Activated T-helper 1 cell treated with anti-CD3 and anti-CD28 coated beads, Interleukin-12 subunit alpha, Interleukin-12 subunit beta, Interleukin-2, Interleukin-4 antibody, amounts not matched to agents 30 ng/mL and 10 ng/mL and 1 ng/mL, durations not matched to agents 14 hours and 24 hours and 36 hours (primary cell): ENCODE data around the gene MEF2A. TPM values are rescaled to one million over a fixed set of nuclear protein-coding genes. Genes with fewer than 3 reads are reported as not detected.
"Not testable (repeated sequence)": the region's sequence is repeated elsewhere in the genome, so short reads cannot be mapped to it uniquely, and the experiment has no call there.

Source experiments
- DNase-seq: peaks from one replicate; pipeline ENCODE4 v3.0.0; 2021; ENCODE audit warnings: low spot score
- H3K27ac Mint-ChIP-seq: one replicate; pipeline ENCODE4 v1.8.0; 2021; ENCODE audit warnings: mild to moderate bottlenecking, mixed read lengths
- H3K27me3 Mint-ChIP-seq: one replicate; pipeline ENCODE4 v1.8.0; 2022; ENCODE audit warnings: mild to moderate bottlenecking, moderate library complexity, mixed read lengths; ENCODE audit not compliant: insufficient read depth
- H3K36me3 Mint-ChIP-seq: one replicate; pipeline ENCODE4 v1.8.0; 2021; ENCODE audit warnings: low read depth, mixed read lengths
- H3K4me1 Mint-ChIP-seq: one replicate; pipeline ENCODE4 v1.8.0; 2021; ENCODE audit warnings: low read depth, mixed read lengths
- H3K4me3 Mint-ChIP-seq: one replicate; pipeline ENCODE4 v1.8.0; 2021; ENCODE audit warnings: mild to moderate bottlenecking, moderate library complexity, mixed read lengths
- H3K9me3 Mint-ChIP-seq: one replicate; pipeline ENCODE4 v1.8.0; 2021; ENCODE audit warnings: mixed read lengths
- intact Hi-C: fragments of 100-400 bp; cut with micrococcal nuclease; formaldehyde crosslinking; loops from one replicate; pipeline ENCODE4 v1.15.1; 2024
- total RNA-seq: library from RNA; stranded (reverse); gene quantifications from 2 replicates; pipeline ENCODE4 v1.2.3, GENCODE V29; 2022

The MEF2A gene
- total RNA-seq, 1 donor from 2014 or later: 27.4 TPM

DNA sequence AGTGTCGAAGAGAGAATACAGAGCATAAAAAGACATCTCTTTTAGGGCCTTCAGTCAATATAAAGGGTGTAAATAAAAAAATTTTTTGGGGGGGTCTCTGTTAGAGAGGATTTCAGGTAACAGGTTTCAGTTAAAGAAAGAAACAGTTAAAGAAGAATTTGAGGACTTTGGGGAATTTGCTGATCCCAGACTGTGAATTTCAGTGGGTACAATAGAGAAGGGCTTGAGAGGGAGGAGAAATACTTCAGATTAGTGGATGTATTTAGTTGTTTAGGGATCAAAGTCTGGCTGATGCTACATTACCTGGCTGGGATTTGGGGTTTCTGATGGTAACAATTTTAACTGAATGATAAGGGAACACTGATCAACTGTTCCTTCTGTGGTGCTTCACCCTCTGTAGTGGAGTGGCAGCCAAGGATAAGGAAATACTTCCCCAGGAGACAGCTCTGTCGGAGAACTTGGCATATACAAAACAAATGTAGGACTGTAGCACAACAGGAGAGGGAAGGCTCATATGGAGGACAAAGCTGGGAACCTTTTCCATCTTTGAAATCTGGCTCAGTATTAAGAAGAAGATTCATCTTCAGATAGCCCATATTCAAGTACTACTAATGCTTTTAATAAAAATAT, 79.2 kb downstream of the MEF2A start:
- Mint-ChIP-seq H3K9me3 (peaks cover 23% of the 10 kb centered on the region), H3K4me1 (peaks cover 7% of the 10 kb centered on the region)
- intact Hi-C loops: loop anchor here (5.0 kb wide), 1 partner anchor 63 kb away; no protein-coding TSS in a partner anchor

DNA sequence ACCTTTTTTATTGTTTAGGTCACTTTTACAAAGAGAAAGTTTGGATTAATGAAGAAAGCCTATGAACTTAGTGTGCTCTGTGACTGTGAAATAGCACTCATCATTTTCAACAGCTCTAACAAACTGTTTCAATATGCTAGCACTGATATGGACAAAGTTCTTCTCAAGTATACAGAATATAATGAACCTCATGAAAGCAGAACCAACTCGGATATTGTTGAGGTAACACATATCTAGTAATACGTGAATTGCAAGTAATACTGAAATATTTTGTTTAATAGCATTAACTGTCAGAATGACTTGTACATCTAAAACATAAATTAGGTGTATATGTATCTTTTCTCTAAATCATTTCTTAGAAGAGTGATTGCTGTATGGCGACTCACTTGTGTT, 79.8 kb downstream of the MEF2A start:
- intact Hi-C loops: loop anchor here (5.0 kb wide), 1 partner anchor 63 kb away; no protein-coding TSS in a partner anchor
- no peak for DNase-seq
- Mint-ChIP-seq H3K9me3 (peaks cover 23% of the 10 kb centered on the region), H3K4me3 (no peak overlapping the region), H3K27me3 (no peaks in the 10 kb centered on the region), H3K36me3 (peaks cover 35% of the 10 kb centered on the region), H3K4me1 (peaks cover 5% of the 10 kb centered on the region), H3K27ac (no peak overlapping the region)

More for the DNA sequence above, 79.2 kb downstream of the MEF2A start:
- Mint-ChIP-seq H3K4me3 (no peak overlapping the region), H3K36me3 (peaks cover 31% of the 10 kb centered on the region), H3K27ac (no peak overlapping the region), H3K27me3 (no peaks in the 10 kb centered on the region)
- no peak for DNase-seq

DNA sequence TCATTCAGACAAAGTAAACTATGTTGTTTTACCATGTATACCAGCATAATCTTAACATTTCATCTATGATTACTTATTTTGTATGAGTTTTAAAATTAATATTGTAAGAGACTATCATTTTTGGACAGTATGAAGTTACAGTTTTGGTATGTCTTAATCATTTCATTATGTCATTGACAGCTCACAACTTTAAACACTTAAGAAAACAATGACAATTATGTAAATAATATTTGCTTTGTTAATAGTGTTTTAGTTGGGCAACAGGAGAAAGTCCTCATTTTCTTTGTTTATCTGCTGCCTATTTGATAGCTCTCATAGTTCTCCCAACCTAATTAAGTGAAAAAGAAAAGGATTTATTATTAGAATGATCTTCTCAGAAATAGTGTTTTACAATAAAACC, 80.2 kb downstream of the MEF2A start:
- no peak overlapping the region for H3K4me3 Mint-ChIP-seq
- peaks cover 23% of the 10 kb centered on the region for H3K9me3 Mint-ChIP-seq
- no peaks in the 10 kb centered on the region for H3K27me3 Mint-ChIP-seq
- no peak for DNase-seq
- H3K27ac Mint-ChIP-seq: no peak overlapping the region
- H3K36me3 Mint-ChIP-seq: peaks cover 32% of the 10 kb centered on the region
- intact Hi-C loops: loop anchor here (5.0 kb wide), 1 partner anchor 64 kb away; no protein-coding TSS in a partner anchor
- H3K4me1 Mint-ChIP-seq: peaks cover 5% of the 10 kb centered on the region

DNA sequence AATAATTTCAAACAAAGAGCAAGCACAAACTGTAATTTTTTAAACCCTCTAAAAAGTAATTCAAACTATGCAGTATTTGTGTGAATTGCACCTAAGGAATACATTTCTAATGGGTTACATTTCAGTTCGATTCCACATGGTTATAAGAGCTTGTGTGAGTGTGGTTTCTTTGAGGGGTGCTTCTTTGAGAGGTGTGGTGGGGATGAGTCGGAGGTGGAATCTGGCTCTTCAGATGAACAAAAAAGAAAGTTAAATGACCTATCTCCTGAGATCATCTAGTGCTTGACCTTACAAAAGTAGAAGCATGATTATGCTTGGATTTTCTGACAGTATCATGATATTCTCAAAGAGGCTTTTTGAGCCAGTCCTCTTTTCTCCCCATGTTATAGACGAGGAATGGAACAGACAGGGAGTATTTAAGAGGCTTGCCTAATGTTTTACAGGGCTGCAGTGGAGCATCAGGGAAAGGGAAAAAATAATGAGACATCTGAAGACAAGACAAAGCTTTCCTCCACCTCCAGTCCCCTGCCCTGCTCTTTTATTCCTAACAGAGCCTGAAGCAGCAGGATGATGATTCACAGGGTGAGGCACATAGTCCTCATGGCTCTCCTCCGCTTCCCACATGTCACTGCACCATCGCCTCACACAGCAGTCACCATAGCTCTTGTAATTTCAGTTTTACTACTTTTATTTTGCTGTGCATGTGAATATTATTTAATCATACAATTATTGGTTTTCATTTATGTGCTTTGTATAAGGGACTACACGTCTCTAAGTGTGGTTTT, 85.4 kb downstream of the MEF2A start:
- no peak overlapping the region for H3K27ac Mint-ChIP-seq
- H3K4me1 Mint-ChIP-seq: no peaks in the 10 kb centered on the region

DNA sequence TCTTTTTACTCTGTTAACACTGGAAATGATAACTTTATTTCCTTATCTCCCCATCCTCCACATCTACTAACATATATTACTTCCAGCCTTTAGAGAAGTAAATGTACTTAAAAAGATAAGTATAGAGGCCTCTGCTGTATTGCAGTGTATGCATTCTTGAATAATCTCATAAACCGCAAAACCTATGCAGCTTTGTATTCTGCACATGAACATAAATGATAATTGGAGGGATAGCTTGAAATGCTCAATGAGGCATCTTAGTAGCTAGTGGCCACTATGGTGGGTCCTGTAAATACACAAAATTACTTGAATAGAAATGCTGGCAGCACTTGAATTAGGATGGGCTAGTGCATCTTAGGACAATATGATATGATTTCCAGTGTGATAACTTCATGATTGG, 90.4 kb downstream of the MEF2A start:
- peaks cover 16% of the 10 kb centered on the region for H3K4me1 Mint-ChIP-seq
- intact Hi-C loops: no loop called here
- no peaks in the 10 kb centered on the region for H3K9me3 Mint-ChIP-seq
- H3K36me3 Mint-ChIP-seq: peaks cover 19% of the 10 kb centered on the region
- no peak overlapping the region for H3K4me3 Mint-ChIP-seq
- DNase-seq: no peak
- no peak overlapping the region for H3K27ac Mint-ChIP-seq
- H3K27me3 Mint-ChIP-seq: no peaks in the 10 kb centered on the region

More for the DNA sequence above, 85.4 kb downstream of the MEF2A start:
- no peak overlapping the region for H3K4me3 Mint-ChIP-seq
- intact Hi-C loops: no loop called here
- peaks cover 11% of the 10 kb centered on the region for H3K9me3 Mint-ChIP-seq
- H3K36me3 Mint-ChIP-seq: peaks cover 12% of the 10 kb centered on the region
- H3K27me3 Mint-ChIP-seq: no peaks in the 10 kb centered on the region
- DNase-seq: no peak

DNA sequence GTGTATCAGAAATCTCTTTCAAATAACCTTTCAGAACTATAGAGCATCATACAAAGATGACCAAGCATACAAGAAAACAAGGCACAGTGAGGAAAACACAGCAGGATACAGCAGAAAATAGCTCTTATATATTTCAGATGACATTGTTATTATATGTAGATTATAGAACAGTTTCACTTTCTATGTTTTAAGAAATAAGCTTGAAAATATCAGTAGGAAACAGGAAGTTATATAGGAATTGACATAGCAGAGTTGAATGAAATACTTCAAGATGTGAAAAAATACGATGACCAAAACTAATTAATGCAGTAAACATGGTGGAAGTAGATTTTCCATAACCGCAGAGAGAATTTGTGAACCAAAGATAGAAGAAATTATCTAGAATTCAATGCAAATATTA, 92.2 kb downstream of the MEF2A start:
- intact Hi-C loops: no loop called here
- Mint-ChIP-seq H3K36me3 (peaks cover 19% of the 10 kb centered on the region), H3K27ac (no peak overlapping the region), H3K4me3 (no peak overlapping the region), H3K4me1 (peaks cover 16% of the 10 kb centered on the region), H3K27me3 (no peaks in the 10 kb centered on the region), H3K9me3 (no peaks in the 10 kb centered on the region)
- DNase-seq: no peak

DNA sequence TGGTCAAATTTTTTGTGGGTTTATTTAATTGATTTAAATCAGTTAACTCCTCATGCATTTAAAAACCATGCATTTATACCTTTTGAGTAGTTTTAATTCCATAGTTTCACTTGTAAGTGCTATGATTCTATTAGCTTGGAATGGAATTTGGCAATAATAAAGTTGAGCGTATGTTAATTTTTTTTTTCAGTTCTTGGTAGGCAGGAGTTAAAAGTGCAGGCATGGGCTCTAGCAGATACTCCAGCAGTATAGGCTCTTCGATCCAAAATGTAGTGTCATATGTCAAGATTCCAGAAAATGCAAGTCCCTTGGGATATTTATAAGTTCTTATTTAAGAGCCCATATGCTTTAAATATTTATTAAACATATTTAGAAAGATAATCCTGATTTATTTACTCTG, 97.1 kb downstream of the MEF2A start:
- Mint-ChIP-seq H3K4me1 (peaks cover 10% of the 10 kb centered on the region), H3K4me3 (no peak overlapping the region), H3K9me3 (peaks cover 4% of the 10 kb centered on the region), H3K36me3 (peaks cover 31% of the 10 kb centered on the region), H3K27me3 (no peaks in the 10 kb centered on the region), H3K27ac (no peak overlapping the region)
- intact Hi-C loops: no loop called here
- no peak for DNase-seq

DNA sequence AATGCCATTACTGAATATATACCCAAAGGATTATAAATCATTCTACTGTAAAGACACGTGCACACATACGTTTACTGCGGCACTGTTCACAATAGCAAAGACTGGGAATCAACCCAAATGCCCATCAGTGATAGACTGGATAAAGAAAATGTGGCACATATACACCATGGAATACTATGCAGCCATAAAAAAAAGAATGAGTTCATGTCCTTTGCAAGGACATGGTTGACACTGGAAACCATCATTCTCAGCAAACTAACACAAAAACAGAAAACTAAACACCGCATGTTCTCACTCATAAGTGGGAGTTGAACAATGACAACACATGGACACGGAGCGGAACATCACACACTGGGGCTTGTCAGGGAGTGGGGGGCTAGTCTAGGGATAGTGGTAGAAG, 100.3 kb downstream of the MEF2A start:
- H3K4me3 Mint-ChIP-seq, DNase-seq, H3K4me1 Mint-ChIP-seq, H3K9me3 Mint-ChIP-seq, intact Hi-C loops, H3K27ac Mint-ChIP-seq, H3K27me3 Mint-ChIP-seq: not testable (repeated sequence)
- peaks cover 18% of the 10 kb centered on the region for H3K36me3 Mint-ChIP-seq

DNA sequence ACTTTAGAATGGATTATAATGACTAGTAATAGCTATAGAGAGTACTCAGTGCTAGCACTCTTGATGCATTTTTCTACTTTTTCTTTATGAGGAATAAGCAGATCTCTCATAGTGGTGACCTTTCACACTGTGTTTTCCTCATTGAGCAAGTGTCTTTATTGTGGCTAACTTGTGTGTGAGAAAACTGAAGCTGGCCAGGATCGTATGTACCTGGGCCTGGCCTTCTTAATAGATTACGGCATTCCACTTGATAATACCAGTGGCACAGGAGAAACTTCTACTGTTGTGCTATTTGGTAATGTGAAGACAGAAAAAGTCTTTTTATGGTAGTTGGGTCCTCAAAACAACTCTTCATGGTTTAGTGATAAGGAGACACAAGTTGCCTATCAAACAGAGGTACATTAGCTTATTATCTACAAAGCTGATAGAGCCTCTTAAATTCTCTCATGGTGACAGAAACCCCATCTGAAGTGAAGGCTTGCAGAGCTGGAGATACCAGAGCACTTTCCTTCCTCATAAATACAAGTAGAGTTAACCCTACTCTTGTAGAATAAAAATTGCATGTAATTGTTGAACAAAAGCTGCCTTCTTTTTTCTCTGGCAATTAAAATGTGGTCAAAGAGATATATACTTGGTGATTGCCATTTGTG, 102.9 kb downstream of the MEF2A start:
- Mint-ChIP-seq H3K4me1 (peaks cover 8% of the 10 kb centered on the region), H3K27me3 (no peaks in the 10 kb centered on the region), H3K9me3 (peaks cover 4% of the 10 kb centered on the region), H3K27ac (no peak overlapping the region), H3K36me3 (peaks cover 27% of the 10 kb centered on the region), H3K4me3 (no peak overlapping the region)
- intact Hi-C loops: no loop called here
- DNase-seq: no peak

DNA sequence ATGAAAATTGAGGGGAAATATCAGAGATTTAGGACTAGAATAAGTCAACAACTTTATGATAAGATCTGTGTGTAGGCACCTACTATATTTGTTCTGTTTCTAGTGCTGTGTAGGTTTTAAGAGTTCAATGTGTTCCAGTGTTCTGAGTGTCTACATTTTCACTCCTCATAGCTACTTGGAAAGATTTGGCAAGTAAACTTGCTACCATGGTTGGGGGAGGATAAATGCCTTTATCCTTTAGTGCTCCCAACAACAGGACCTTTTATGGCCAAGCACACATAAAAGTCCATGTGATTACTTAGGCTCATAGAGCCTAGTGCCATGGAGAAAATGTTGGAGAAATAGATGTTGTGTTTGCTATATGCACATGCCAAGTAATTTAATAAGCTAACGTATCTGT, 103.5 kb downstream of the MEF2A start:
- DNase-seq: no peak
- H3K4me1 Mint-ChIP-seq: peaks cover 8% of the 10 kb centered on the region
- H3K9me3 Mint-ChIP-seq: peaks cover 4% of the 10 kb centered on the region
- H3K27me3 Mint-ChIP-seq: no peaks in the 10 kb centered on the region
- H3K27ac Mint-ChIP-seq: no peak overlapping the region
- peaks cover 24% of the 10 kb centered on the region for H3K36me3 Mint-ChIP-seq
- H3K4me3 Mint-ChIP-seq: no peak overlapping the region
- intact Hi-C loops: no loop called here

DNA sequence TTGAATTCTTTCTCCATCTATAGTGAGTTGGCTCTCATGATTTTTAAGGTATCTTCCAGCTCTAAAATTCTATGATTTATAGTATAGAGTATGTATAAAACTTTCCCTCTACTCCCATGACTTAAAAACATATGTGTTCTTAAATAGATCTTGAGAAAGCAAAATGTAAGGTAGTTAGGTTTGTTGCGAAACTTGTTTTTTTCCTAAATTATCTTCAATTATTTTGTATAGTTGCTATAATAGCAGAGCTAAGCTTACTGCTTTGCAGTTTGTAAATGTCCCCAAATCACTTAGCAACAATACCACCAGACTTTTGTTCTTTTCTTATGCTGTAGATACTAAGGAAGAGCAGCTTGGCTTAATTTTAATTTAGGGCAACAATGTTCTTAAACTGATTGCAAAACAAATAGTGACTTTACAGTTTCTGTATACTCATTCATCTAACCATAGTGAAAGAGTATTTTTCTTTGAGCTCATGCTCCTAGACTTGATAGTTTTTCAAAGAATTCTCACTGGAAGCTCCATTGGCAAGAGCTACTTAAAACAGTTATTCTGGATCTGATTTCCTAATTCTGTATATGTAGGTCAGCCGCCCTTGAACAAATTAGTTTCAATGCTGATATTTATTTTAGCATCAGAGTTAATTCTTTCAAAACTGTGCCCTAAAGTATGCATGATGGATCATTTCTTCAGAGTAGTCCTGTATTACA, 106.3 kb downstream of the MEF2A start:
- DNase-seq: no peak
- intact Hi-C loops: no loop called here
- Mint-ChIP-seq H3K9me3 (no peaks in the 10 kb centered on the region), H3K36me3 (peaks cover 22% of the 10 kb centered on the region), H3K27me3 (no peaks in the 10 kb centered on the region), H3K27ac (no peak overlapping the region), H3K4me3 (no peak overlapping the region), H3K4me1 (peaks cover 8% of the 10 kb centered on the region)

DNA sequence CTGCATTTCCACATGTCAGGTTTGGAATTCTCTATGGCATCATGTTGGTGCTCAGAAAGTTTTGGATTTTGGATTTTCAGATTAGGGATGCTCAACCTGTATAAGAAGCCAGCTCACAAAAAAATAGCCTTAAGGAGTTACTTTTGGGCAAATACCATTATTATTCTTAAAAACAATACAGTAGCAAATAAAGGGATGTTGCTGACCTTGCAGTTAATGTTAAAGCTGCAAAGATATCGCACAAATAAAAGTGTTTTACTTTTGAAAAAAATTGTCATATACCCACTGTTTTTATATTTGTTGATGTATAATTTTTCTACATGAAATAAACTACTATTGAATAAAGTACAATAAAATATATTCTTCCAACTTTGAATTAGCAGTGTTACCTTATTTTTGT, 107.3 kb downstream of the MEF2A start:
- intact Hi-C loops: no loop called here
- H3K9me3 Mint-ChIP-seq: no peaks in the 10 kb centered on the region
- no peak overlapping the region for H3K27ac Mint-ChIP-seq
- no peak overlapping the region for H3K4me3 Mint-ChIP-seq
- DNase-seq: no peak
- H3K4me1 Mint-ChIP-seq: peaks cover 15% of the 10 kb centered on the region
- H3K27me3 Mint-ChIP-seq: no peaks in the 10 kb centered on the region
- H3K36me3 Mint-ChIP-seq: peaks cover 27% of the 10 kb centered on the region
